Germinal center (tissue), 1 donor: ENCODE measurements around the gene KRT32.
A peak's percentile ranks its signal among the peaks of the same experiment; 100 is the strongest.

Experiments
- DNase-seq: peaks from one replicate; pipeline ENCODE4 v3.0.0; 2012; ENCODE audit warnings: mixed read lengths, low spot score

KRT32 gene

DNA sequence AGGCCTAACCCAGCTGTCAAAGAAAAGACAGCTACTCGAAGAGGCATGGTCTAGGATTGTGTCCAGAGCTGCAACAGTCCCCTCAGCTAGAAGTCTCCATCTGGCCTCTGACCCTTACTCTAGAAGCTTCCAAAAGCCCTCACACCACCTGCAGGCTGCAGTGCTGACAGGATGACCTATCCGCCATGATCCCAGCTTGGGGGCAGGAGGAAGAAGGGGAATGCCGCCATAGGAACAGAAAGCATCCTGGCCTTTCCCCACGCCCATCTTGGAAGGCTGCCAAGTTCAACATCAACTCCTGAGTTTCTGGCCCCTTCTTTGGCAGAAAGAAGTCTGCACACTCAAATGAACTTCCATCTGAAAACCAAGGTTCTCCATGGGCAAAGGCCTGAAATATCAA lies 25.6 kb upstream of the KRT32 start:
- DNase-seq: no peak

- no peak for DNase-seq
Measured at GRCh38 chr17:41492351-41492750, 25.2 kb upstream of the KRT32 start.

- DNase-seq: no peak
Measured at GRCh38 chr17:41491476-41491875, 24.3 kb upstream of the KRT32 start.

- DNase-seq: no peak
Measured at GRCh38 chr17:41490000-41490990, 23.1 kb upstream of the KRT32 start.

GRCh38 chr17:41489531-41489930 lies 22.3 kb upstream of the KRT32 start, which contains the start of gene KRT36:
Gene KRT36, minus strand, starts transcription at chr17:41489910. Its CDS starts 46 bp downstream, at chr17:41489864.
- DNase-seq: no peak

DNA sequence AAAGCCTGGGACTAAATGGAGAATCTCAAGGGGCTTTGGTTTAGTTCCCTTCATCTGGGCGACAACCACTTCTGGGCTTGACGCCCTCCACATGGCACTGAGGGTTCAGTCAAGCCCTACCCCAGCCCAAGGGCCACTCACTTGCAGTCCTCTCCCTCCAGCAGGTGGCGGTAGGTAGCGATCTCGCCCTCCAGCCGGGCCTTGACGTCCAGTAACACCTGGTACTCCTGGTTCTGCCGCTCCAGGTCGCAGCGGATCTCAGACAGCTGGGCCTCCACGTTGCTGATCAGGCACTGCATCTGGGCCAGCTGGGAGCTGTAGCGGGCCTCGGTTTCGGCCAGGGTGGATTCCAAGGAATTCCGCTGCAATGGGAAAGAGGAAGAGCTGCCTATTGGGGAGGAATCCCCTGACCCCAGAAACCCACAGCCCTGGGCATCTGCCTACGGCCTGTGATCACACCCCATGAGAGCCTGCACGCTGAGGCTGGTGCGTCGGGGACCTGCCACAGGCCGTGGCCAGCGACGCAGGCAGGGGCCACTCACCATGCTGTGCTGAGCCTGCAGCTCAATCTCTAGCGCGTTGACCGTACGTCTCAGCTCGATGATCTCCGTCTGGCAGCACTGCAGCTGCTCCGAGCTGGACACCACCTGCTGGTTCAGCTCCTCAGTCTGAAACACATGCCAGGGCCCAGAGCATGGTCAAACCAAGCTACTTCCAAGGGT lies 19.8 kb upstream of the KRT32 start:
- DNase-seq: peak; percentile 48

GRCh38 chr17:41486316-41486715 lies 19.1 kb upstream of the KRT32 start:
- no peak for DNase-seq

GRCh38 chr17:41484920-41485904 lies 18.0 kb upstream of the KRT32 start:
- DNase-seq: no peak

DNA sequence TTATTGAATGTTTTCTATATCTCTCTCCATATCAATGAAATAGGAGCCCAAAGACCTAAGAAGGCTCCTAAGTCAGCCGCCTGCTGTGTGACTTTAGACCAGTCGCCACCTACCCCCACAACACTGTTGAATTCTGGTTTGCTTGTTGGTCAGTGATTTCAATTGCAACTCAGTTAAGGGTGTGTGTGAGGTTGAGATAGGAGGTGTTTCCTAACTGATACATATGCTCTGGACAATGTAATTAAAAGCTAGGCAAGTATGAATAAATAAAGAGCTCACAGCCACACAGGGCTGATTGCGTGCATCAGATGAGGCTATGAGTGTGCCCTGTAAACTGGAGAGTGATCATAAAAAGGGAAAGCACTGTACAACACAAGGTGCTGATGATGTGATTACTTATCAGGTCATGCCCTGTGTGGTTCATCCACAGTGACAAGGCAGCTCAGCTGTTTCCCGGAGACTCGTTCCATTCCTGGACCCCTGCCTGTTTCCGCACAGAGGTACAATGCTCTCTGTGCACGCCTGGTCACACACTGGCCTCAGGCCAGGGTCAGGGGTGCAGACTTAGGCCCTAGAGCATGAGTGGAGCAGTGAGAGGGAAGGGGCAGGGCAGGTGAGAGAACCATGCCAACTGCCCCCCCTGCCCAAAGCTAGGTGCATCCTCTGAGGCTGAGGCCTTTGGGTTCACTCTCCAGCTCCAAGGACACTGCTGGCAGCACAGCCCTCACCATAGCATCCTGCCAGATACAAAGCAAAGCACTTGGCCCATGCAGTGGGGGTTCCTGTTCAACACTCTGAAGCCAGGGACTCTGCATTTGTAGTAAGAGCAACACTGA lies 17.0 kb upstream of the KRT32 start:
- DNase-seq: no peak

- DNase-seq: no peak
Measured at GRCh38 chr17:41483531-41483930, 16.3 kb upstream of the KRT32 start.

DNA sequence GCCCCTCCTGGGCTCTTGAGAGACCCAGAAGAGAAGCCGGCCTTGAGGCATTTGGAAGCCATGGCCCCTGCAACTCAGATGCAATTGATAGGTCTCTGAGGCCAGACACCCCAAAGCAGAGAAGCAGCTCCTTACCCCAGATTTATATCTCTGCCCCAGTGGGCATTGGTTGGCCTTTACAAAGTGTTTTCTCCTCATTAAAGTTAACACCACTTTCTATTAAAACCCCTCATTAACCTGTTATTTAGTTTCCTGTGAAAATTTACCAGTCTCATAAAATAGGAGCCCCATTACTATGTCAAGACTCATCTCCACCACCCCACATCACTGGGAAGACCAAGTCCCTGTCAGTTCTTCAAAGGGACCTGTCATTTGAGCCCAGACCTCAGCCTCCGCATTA lies 13.8 kb upstream of the KRT32 start, which contains the start of gene KRT35:
Gene KRT35 (minus strand): TSS at position 116 of the 400 bp plus-strand sequence. CDS start 54 bp downstream, at position 62.
- DNase-seq: no peak

DNA sequence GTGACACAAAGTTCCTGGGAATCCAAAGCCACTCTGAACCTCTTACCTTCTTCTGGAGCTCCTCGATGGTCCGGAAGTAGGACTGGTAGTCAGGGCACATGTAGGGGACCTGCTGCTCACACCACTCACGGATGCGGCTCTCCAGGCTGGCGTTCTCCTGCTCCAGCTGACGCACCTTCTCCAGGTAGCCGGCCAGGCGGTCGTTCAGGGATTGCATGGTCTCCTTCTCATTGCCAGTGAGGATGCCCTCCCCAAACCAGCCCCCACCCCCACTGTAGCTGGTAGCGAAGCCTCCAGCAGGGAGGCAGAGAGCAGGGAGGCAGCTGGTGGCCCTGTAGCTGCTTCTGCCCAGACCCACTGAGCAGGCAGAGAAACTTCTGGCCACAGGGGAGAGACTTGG lies 13.4 kb upstream of the KRT32 start:
- DNase-seq: no peak

DNA sequence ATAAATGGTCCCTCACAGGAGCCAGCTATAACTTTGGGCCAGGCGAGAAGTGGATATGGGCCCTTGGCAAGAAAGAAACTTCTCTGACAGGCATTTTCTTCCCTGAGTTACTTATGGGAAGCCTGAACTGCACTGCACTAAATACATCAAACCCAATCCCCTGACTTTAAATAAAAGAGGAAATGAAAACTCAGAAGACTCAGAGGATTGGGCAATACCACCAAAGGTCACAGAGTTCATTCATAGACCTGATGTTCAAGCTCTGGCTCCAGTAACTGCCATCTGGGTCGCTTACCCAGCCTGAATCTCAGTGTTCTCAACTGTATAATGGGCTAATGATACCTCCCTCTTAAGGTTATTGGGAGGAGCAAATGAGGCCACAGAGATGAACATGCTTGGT lies 12.9 kb upstream of the KRT32 start:
- DNase-seq: peak; percentile 16

- no peak for DNase-seq
Measured at GRCh38 chr17:41478237-41478636, 11.1 kb upstream of the KRT32 start.

DNA sequence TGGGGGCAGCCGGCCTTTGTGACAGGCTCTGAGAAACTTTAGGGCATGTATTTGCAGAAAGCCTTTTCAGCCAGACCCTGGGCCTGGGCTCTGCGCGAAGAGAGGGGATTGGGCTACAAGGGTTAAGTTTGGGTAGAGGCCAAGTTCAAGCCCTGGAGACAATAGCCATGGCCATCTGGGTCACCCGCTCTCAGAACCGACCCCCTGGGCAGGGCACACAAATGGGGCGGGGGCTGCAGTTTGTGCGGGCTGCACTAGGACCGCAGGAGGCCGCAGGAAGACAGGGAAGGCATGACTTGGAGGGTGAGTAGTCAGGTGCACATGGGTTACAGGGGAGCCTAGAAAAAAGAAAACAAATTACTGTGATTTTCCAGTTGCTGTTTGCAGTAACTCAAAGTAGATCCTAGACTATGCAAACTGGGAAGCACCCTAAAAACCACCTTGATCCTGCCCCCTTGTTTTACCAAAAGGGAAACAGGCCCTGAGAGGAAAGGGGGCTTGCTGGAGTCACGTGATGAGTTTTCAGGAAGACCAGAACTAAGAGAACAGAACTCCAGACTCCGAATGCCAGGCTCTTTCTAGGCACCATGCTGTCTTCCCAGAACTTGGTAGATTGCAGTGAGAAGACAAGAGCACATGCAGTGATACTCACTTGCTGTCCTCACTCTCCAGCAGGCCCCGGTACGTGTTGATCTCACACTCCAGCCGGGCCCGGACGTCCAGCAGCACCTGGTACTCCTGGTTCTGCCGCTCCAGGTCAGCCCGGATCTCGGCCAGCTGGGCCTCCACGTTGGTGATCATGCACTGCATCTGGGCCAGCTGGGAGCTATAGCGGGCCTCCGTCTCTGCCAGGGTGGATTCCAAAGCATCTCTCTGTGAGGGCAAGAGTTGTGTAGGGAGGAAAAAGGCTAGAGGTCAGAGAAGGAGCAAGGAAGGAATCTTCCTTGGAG lies 10.0 kb upstream of the KRT32 start:
- no peak for DNase-seq

DNA sequence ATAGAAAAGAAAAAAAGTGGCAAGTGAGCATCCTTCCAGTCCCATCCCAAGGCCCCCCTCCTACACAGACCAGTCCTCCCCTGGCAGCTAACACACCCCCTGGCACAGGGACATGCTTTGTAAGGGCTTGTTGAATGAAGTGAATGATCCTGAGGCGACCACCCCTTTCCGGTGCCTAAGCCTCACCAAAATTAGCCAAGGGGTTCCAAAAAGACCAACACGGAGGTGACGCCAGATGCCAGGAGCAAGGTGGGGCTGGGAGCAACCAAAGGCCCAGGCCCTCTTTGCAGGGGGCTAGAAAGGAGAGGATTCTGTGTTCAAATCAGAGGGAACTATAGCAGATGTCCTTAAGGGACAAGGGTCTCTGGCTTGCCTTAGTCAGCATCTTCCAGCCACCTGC lies 8.2 kb upstream of the KRT32 start:
- no peak for DNase-seq

DNA sequence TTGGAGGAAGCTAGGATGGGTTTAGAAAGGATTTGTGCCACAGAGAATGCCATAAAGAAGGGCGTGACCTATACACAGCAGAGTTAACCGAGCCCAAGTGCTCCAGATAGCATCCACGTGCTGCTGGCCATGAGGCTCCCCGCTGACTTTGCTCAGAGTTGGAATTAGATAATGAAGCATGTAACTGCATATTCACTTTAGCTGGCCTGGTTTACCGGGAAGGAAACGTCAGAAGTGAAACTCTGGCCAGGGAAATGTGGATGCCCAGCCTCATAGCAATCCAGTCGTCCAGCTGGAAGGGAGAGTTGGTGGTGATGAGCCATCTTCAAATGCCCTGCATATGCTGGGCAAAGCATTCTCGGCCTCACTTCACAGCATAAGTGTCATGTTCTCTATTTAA lies 7.7 kb upstream of the KRT32 start:
- DNase-seq: no peak

- DNase-seq: no peak
Measured at GRCh38 chr17:41468346-41468745, 1.2 kb upstream of the KRT32 start.

- no peak for DNase-seq
Measured at GRCh38 chr17:41467561-41467960, 375 bp upstream of the KRT32 start.

DNA sequence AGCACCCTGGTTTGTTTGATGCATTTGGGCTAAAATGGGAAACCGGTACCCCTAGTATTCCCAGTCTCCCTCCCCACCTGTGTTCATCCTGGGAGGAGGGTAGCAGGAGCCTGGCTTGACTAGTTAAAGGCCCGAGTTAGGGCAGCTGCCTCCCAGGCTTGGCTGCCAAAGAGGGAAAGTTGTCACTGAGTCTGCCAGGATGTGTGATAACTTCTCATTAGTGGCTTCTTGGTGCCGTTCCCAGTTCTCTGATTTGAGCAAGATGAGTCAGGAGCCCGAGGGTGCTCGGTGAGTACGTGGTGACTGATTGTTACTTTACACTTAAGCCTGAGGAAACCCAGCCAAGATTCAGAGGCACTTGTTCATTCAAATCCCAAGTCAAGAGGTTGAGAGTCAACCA lies 2.5 kb downstream of the KRT32 start:
- DNase-seq: no peak
